Tongue (tissue), 2 donors: ENCODE data around the gene ARHGEF12. TPM values are rescaled to one million over a fixed set of nuclear protein-coding genes. Genes with fewer than 3 reads are reported as not detected.

Source experiments
- DNase-seq: peaks from one replicate; pipeline ENCODE4 v3.0.0-alpha.2; 2015
- total RNA-seq: library from RNA; depleted of rRNA; stranded (reverse); fragments of >200 nt; gene quantifications from one replicate; pipeline ENCODE4 v1.2.3, GENCODE V29; 2014

Gene ARHGEF12
- total RNA-seq, 1 donor from 2014 or later: 134 TPM

DNA sequence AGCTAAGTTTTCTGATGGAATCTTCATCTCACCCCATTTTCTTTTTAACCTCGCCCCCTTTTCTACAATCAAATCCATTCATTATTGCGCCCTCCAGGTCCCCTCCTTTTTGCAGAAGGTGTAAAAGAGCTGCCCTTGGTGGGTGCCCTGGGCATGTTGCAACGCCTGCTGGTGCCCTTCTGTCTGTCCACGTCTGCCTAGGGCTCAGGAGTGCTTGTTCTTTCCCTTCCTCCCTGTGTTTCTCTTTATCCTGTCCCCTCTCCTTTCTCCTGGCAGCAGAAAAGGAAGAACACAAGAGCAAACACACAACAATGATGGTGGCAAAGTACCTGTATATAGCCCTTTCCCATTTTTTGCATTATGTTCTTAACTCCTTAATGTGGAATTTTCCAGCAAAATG lies 17.3 kb upstream of the ARHGEF12 start:
- DNase-seq: no peak

GRCh38 chr11:120324932-120325810 lies 11.0 kb upstream of the ARHGEF12 start, which contains the start of gene TLCD5:
TLCD5 (plus strand) TSS chr11:120325299; CDS start chr11:120327442, 2,143 bp downstream.
- peak; percentile 89 for DNase-seq

DNA sequence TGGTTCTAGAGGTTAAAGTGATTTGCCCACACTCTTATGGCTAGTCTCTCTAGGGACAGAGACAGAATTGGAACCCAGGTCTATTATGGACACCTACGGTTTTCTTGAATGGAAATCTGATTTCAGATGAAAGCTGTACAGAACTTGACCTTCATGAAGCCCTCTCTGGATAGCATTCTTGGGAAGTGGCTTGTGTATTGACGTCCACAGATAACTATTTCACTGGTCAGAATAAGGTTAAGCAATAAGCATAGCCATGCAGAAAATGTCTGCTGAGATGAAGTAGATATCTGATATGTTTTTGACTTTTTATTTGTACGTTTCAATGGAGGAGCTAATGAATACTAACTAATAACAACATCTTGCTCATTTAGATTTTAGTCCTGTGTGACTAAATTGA lies 10.0 kb upstream of the ARHGEF12 start:
- no peak for DNase-seq

- no peak for DNase-seq
Measured at GRCh38 chr11:120326845-120327281, 9.3 kb upstream of the ARHGEF12 start.

DNA sequence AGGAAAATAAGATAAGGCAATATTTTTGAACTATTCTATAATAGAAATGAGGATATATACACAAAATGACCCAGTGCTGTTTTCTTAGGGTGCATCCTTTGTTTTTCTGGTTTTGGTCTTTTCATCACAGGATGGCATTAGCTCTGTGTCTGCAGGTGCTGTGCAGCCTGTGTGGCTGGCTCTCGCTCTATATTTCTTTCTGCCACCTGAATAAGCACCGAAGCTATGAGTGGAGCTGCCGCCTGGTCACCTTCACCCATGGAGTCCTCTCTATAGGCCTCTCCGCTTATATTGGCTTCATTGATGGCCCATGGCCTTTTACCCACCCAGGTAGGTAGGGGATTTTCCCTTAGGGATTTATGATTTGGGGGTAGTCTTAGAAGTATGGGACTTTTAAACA lies 8.9 kb upstream of the ARHGEF12 start:
- no peak for DNase-seq

GRCh38 chr11:120329556-120329955 lies 6.7 kb upstream of the ARHGEF12 start:
- DNase-seq: no peak

GRCh38 chr11:120330045-120330444 lies 6.2 kb upstream of the ARHGEF12 start:
- no peak for DNase-seq

GRCh38 chr11:120331301-120331996 lies 4.8 kb upstream of the ARHGEF12 start:
- DNase-seq: peak; percentile 65

DNA sequence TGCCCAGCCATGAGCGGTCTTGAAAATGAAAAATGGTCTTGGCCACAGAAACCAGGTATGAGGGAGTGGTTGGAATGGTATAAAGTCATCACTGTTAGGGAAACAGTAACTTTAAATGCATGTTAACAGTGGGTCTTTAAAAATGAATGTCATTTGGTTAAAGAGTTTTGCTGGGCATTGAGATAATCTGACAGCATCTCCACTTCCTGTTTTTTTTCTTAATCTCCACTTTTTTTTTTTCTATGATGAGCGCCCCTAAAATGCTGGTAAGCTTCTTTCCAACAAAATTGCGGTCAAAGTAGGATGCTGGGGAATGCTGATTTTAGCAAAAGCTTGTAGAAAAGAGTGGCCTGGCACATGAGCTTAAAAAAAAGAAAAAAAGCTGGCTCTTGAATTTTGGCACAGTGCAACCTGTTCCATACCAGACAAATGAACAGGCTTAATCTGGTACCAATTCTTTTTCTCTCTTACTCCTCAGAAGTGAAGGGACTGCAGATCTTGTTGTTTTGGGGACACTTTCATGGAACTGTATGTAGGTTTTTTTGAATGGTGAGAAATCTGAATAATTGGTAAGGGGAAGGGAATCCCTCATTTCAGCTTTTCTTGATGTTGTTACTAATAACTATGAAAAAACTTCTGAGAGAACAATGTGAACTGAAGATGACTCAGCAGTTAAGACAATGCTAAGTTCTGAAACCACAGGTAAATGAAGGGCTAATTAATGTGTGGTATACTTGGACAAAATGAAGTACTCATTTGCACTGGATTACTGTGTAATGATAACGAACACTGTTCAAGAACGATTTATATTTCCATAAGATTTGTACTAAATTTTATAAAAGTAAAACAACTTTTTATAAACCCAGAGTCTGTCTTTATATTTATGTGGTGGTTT lies 3.1 kb upstream of the ARHGEF12 start:
- DNase-seq: no peak

DNA sequence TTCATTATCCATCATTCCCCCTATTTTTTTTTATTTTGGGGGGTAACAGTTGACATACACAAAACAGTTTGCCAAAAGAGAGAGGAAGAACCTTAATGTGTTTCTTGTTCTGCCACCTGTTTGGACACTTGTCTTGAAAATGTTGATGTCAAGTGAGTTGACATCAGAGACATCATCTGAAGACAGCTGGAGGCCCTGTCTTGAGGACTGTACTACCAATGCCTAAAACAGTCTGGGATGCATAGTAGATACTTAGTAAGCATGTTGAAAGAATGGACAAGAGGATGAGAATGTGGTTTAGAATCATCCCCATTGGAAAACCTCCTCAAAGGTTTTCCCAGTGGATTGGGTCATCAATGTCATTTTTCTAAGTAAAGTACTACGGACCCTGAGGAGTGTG lies 2.4 kb upstream of the ARHGEF12 start:
- DNase-seq: peak; percentile 42

DNA sequence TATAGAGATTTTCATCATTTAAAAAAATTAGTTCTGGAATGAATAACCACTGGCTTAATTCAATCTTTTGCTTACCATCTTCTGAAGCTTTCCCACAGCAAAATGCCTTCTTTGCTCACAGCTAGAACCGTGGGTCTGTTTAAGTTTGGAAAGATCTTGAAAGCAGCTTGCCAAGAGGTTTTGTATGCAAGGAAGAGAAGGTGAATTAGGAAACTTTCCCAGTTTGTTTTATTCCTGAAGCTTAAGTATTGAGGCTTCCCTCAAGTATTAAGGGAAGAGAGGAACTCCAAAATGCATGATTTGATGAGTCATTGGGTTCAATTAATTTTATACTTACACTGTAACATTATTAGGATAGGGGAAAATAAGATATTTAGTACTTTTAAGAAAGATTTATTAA lies 1.9 kb upstream of the ARHGEF12 start:
- no peak for DNase-seq

DNA sequence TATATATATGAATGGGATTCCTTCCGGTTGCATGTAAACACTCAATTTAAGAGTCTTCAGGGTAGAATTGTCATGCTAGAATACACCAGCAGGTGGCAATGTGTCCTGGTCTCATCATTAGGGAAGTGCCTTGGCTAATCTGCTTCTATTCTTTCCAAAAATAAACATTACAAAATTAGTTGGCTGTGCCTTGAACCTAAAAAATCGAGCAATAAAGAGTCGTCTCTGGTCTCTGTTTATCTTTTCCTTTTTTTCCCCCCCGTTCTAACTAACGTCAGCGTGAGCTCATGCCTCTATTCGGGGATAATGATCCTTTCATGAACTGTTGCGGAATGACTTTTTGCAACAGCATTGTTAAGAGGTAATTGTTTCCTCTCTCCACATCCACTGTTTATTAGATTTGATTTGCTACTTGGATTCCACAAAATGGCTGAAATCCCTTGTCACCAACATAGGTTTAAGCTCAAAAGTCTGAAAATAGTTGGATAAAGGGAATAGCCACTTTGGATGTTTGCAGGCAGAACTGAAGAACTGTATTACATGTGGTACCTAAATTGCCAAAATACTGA lies 1.2 kb upstream of the ARHGEF12 start:
- peak; percentile 94 for DNase-seq

GRCh38 chr11:120335556-120335907 lies 681 bp upstream of the ARHGEF12 start:
- DNase-seq: peak; percentile 76

GRCh38 chr11:120336641-120337354 lies 585 bp downstream of the ARHGEF12 start:
- DNase-seq: peak; percentile 68

DNA sequence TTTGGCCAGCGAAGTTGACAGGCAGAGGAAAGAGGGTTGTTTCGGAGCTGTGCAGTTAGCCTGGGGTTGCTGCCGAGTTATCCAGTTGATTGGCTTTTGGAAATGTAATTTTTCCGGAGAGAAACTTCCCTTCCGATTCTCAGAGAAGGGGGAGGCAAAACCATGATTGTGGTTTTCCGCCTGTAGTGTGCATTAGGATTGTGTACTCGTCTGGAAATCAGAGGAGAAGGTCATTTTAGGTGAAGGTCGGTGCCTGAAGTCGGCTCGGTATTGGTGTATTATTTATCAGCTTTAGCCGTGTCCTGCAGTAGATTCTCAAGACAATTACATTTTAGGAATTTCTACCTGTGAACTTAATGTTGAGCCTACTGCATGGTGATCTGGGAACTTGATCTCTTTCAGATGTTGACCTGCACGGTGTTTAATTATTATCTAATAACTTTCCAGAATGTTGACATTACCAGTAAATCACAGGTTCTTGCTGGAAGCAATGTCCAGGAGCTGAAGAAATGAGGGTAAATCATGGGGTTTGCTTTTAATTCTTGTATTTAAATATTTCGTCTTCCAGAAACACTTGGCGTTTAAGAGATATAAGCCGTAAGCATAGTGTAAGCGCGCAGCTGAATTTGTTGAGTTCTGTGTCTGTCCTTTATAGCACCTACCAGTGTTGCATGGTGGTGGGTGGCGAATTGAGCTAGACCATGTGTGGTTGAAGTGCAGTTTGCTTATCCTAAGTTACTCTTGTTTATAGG lies 1.3 kb downstream of the ARHGEF12 start:
- DNase-seq: peak; percentile 56

DNA sequence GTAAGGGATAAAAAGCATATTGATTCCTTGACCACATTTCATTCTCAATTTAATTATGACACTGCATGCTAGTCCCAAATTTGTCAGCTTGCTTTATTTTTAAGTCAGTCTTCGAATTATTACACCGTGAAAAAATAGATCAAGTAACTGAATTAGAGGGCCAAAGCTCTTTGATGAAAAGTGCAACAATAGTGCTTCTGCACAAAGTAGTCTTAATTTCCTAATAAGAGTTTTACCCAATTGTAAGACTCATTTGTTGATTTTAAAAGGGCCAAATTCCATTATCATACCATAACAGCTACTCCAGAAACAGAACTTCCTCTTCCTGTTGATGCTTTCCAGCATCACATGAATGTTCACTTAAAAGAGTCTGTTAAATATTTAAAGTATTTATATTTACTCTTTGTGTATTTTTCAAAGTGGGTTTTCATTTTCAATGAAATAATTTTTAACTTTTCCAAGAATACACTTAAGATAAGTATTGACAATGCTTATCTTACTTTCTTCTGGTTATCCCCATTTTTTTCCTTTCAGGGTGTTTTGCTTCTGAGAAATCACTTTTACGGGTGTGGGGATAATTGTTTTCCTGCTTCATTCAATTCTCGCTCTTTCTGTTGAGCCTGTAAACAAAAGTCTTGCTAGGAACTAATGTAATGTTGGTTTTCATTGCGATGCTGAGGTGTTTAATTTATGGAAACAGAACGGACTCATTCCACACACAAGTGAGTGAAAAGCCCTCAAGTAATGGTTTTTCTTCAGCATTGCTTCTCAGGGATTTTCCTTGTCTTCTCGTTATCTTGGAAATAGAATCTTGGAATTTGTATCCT lies 2.1 kb downstream of the ARHGEF12 start:
- DNase-seq: no peak

GRCh38 chr11:120339394-120339890 lies 3.2 kb downstream of the ARHGEF12 start:
- DNase-seq: peak; percentile 76

DNA sequence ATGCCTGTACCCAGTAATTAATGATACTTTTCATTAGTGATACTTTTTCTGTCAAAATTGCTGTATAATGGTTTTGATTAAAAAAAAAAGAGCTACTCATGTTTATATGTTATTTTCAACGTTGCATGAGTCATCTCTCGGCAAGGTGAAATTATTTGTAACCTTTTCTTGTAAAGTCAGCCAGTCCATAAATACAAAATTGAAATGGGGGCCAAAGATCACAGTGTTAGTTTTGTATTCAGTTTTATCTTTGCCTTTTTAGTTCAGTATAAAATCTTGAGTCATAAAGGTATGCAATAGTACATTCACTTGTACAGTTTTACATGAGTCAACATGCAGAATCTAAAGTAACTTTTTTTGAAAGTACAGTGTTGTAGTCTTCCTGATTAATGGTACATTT lies 4.3 kb downstream of the ARHGEF12 start:
- DNase-seq: no peak

DNA sequence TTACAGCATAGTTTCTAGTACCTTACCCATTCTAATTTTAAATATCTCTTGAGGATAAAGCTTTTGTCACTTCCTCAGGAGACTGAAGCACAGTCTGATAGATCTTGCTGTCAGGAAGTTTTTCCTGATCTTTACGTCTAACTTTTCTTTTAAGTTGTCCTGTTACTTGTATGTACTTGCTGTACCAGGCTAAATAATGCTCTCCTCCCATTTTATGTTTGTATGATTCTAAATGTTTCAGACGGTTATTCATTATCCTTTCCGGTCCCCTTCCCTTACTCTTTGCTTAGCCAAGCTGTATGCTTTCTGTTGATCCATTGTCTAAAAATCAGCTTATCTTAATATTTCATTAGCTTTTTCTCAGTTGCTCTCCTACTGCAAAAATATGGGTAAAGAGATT lies 6.0 kb downstream of the ARHGEF12 start:
- DNase-seq: no peak

GRCh38 chr11:120342678-120343077 lies 6.5 kb downstream of the ARHGEF12 start:
- DNase-seq: no peak
